ENCODE data around the gene CKS2. TPM values are rescaled to one million over a fixed set of nuclear protein-coding genes. Genes with fewer than 3 reads are reported as not detected.

Gene CKS2
- total RNA-seq, 4 donors from 2014 or later: 14.5 to 28.8 (median 16.0) TPM; not detected in 1

- 96% methylated on average over 5 of the region's 5 CpGs; no CpG with 5 or more reads in 1 of the 2 donors for WGBS, 2 donors (ENCODE audit: low coverage in 1 of 2)
- peaks cover under 1 to 75% (median 35%) of the 10 kb centered on the region in 4 donors for H3K36me3 ChIP-seq
- TF ChIP-seq POLR2A (IDR thresholded peaks at IDR 0.05) (no peak), POLR2AphosphoS5 (IDR thresholded peaks at IDR 0.05) (no peak), EP300 (IDR thresholded peaks at IDR 0.05; ENCODE audit: low read depth) (no peak)
- TF ChIP-seq, protein P1, sequence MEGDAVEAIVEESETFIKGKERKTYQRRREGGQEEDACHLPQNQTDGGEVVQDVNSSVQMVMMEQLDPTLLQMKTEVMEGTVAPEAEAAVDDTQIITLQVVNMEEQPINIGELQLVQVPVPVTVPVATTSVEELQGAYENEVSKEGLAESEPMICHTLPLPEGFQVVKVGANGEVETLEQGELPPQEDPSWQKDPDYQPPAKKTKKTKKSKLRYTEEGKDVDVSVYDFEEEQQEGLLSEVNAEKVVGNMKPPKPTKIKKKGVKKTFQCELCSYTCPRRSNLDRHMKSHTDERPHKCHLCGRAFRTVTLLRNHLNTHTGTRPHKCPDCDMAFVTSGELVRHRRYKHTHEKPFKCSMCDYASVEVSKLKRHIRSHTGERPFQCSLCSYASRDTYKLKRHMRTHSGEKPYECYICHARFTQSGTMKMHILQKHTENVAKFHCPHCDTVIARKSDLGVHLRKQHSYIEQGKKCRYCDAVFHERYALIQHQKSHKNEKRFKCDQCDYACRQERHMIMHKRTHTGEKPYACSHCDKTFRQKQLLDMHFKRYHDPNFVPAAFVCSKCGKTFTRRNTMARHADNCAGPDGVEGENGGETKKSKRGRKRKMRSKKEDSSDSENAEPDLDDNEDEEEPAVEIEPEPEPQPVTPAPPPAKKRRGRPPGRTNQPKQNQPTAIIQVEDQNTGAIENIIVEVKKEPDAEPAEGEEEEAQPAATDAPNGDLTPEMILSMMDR (IDR thresholded peaks at IDR 0.05): no peak
- no peaks in the 10 kb centered on the region for H3K9me3 ChIP-seq
- no peaks in the 10 kb centered on the region for H3K4me1 ChIP-seq
- intact Hi-C loops (cut with DNase I; ENCODE audit: low total_unique reads) (no loop called here), in situ Hi-C loops (cut with MboI; ENCODE audit: low pct_ligation_motif_present in 1 of 4, low pct_unique_long_range_greater_than_20kb in 1 of 4, low sequenced_read_pairs in 3 of 4) (loop anchor here in 1 of 4 donors (25.0 kb wide), 1 partner anchor 190 kb away; no protein-coding TSS in a partner anchor)
- no peak overlapping the region for H3K27ac ChIP-seq
- H3K27me3 ChIP-seq: no peaks in the 10 kb centered on the region
- no peak overlapping the region for H3K4me3 ChIP-seq
- no peak for DNase-seq
Measured at GRCh38 chr9:89347651-89348050, 36.7 kb downstream of the CKS2 start.

DNA sequence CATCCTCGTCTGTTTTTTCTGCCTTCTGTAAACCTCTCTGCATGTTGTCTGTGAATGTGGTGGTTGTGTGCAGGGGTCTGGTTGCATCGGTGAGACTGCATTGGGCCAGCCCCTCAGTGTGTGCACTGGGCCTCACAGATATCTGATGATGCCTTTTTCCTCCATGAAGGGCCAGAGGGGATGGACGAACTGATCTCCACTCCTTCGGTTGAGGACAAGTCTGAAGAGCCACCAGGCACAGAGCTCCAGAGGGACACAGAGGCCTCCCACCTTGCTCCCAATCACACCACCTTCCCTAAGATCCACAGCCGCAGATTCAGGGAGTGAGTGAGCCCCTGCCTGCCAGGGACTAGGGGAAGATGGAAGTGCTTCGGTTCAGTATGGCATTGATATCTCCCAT lies 38.6 kb downstream of the CKS2 start:
- 90 to 100% methylated on average over 3 to 6 of the region's 6 CpGs for WGBS, 2 donors (ENCODE audit: low coverage in 1 of 2)
- Histone ChIP-seq H3K36me3 (peaks cover 0 to 70% (median 32%) of the 10 kb centered on the region in 4 donors), H3K27ac (no peak overlapping the region), H3K9me3 (no peaks in the 10 kb centered on the region), H3K27me3 (no peaks in the 10 kb centered on the region), H3K4me3 (no peak overlapping the region), H3K4me1 (no peaks in the 10 kb centered on the region)
- TF ChIP-seq, protein P1 (IDR thresholded peaks at IDR 0.05): no peak
- no peak for TF ChIP-seq EP300 (IDR thresholded peaks at IDR 0.05; ENCODE audit: low read depth)
- TF ChIP-seq POLR2A (IDR thresholded peaks at IDR 0.05): no peak
- TF ChIP-seq POLR2AphosphoS5 (IDR thresholded peaks at IDR 0.05): no peak
- in situ Hi-C loops (cut with MboI; ENCODE audit: low pct_ligation_motif_present in 1 of 4, low pct_unique_long_range_greater_than_20kb in 1 of 4, low sequenced_read_pairs in 3 of 4): loop anchor here in 1 of 4 donors (25.0 kb wide), 1 partner anchor 188 kb away; no protein-coding TSS in a partner anchor
- DNase-seq: no peak
- intact Hi-C loops (cut with DNase I; ENCODE audit: low total_unique reads): no loop called here

GRCh38 chr9:89350988-89351557 lies 40.1 kb downstream of the CKS2 start:
- DNase-seq: no peak
- H3K4me1 ChIP-seq: no peaks in the 10 kb centered on the region

GRCh38 chr9:89351584-89352300 lies 40.7 kb downstream of the CKS2 start:
- TF ChIP-seq POLR2A (IDR thresholded peaks at IDR 0.05): no peak
- TF ChIP-seq EP300 (IDR thresholded peaks at IDR 0.05; ENCODE audit: low read depth): no peak
- no peak for TF ChIP-seq POLR2AphosphoS5 (IDR thresholded peaks at IDR 0.05)
- TF ChIP-seq, protein P1 (IDR thresholded peaks at IDR 0.05): no peak
- no peak for DNase-seq
- Histone ChIP-seq H3K4me1 (no peaks in the 10 kb centered on the region), H3K27ac (no peak overlapping the region), H3K36me3 (peaks cover 0 to 67% (median 34%) of the 10 kb centered on the region in 4 donors), H3K27me3 (no peaks in the 10 kb centered on the region), H3K4me3 (no peak overlapping the region), H3K9me3 (no peaks in the 10 kb centered on the region)
- in situ Hi-C loops (cut with MboI; ENCODE audit: low pct_ligation_motif_present in 1 of 4, low pct_unique_long_range_greater_than_20kb in 1 of 4, low sequenced_read_pairs in 3 of 4) (no loop called here), intact Hi-C loops (cut with DNase I; ENCODE audit: low total_unique reads) (no loop called here)
- WGBS, 2 donors (ENCODE audit: low coverage in 1 of 2): 96 to 100% methylated on average over 2 to 6 of the region's 6 CpGs

More at GRCh38 chr9:89350988-89351557, 40.1 kb downstream of the CKS2 start:
- no peak for TF ChIP-seq POLR2AphosphoS5 (IDR thresholded peaks at IDR 0.05)
- no peak for TF ChIP-seq POLR2A (IDR thresholded peaks at IDR 0.05)
- TF ChIP-seq, protein P1 (IDR thresholded peaks at IDR 0.05): no peak
- no peak for TF ChIP-seq EP300 (IDR thresholded peaks at IDR 0.05; ENCODE audit: low read depth)
- H3K27me3 ChIP-seq: no peaks in the 10 kb centered on the region
- in situ Hi-C loops (cut with MboI; ENCODE audit: low pct_ligation_motif_present in 1 of 4, low pct_unique_long_range_greater_than_20kb in 1 of 4, low sequenced_read_pairs in 3 of 4): no loop called here
- peaks cover 0 to 70% (median 34%) of the 10 kb centered on the region in 4 donors for H3K36me3 ChIP-seq
- 79% methylated on average over 2 of the region's 2 CpGs; no CpG with 5 or more reads in 1 of the 2 donors for WGBS, 2 donors (ENCODE audit: low coverage in 1 of 2)
- intact Hi-C loops (cut with DNase I; ENCODE audit: low total_unique reads): no loop called here
- H3K4me3 ChIP-seq: no peak overlapping the region
- no peaks in the 10 kb centered on the region for H3K9me3 ChIP-seq
- no peak overlapping the region for H3K27ac ChIP-seq
